Vagina (tissue), 2 donors: ENCODE measurements around the gene MLXIPL. TPM values are rescaled to one million over a fixed set of nuclear protein-coding genes. Genes with fewer than 3 reads are reported as not detected.
"Not testable (repeated sequence)": the region's sequence is repeated elsewhere in the genome, so short reads cannot be mapped to it uniquely, and the experiment has no call there.

Experiments
- DNase-seq, 2 donors: peaks; one replicate each; pipeline ENCODE4 v3.0.0-alpha.2; 2017; ENCODE audit errors: extremely low spot score in 2 of 2
- H3K27ac ChIP-seq: fragments of 200-600 bp; sonication (generic); one replicate; pipeline ENCODE4 v1.5.1; 2019
- H3K27me3 ChIP-seq: fragments of 200-600 bp; sonication (generic); one replicate; pipeline ENCODE4 v1.5.1; 2019
- H3K36me3 ChIP-seq, 2 donors: fragments of 200-600 bp; sonication (generic); one replicate each; pipeline ENCODE4 v1.5.1; 2017 to 2019
- H3K4me1 ChIP-seq: fragments of 200-600 bp; sonication (generic); one replicate; pipeline ENCODE4 v1.5.1; 2019
- H3K4me3 ChIP-seq, 2 donors: fragments of 200-600 bp; sonication (generic); 1 replicate in 1 of 2; 2 replicates in 1 of 2; pipeline ENCODE4 v1.5.1; 2016 to 2019
- H3K9me3 ChIP-seq: fragments of 200-600 bp; sonication (generic); one replicate; pipeline ENCODE4 v1.5.1; 2019
- POLR2A ChIP-seq, 2 donors: fragments of 450-650 bp; IDR thresholded peaks; one replicate each; pipeline ENCODE4 v1.6.1; 2017; ENCODE audit warnings: antibody characterized with exemption in 2 of 2, mild to moderate bottlenecking in 2 of 2, moderate library complexity in 2 of 2
- POLR2AphosphoS5 ChIP-seq, 2 donors: sonication (generic); formaldehyde crosslinking; IDR thresholded peaks; one replicate each; pipeline ENCODE4 v1.9.0; 2017; ENCODE audit warnings: antibody characterized with exemption in 2 of 2, mild to moderate bottlenecking in 2 of 2, low read depth in 1 of 2; ENCODE audit not compliant: insufficient read depth in 1 of 2
- intact Hi-C: fragments of 100-400 bp; cut with DNase I; formaldehyde crosslinking; loops from one replicate; pipeline ENCODE4 v1.15.1; 2023
- total RNA-seq: library from RNA; depleted of rRNA; stranded (reverse); fragments of >200 nt; gene quantifications from one replicate; pipeline ENCODE4 v1.2.3, GENCODE V29; 2016
- TF ChIP-seq, protein P1 (sequence below), 3 experiments: fragments of 450-650 bp in 2 of 3; fragments of 200-600 bp in 1 of 3; sonication (generic) in 1 of 3; IDR thresholded peaks; one replicate each; pipeline ENCODE4 v1.5.1; 2017 to 2019; ENCODE audit warnings: antibody characterized with exemption in 3 of 3, mild to moderate bottlenecking in 2 of 3, moderate library complexity in 2 of 3

The MLXIPL gene
- total RNA-seq, 1 donor from 2014 or later, result 6.1 TPM

DNA sequence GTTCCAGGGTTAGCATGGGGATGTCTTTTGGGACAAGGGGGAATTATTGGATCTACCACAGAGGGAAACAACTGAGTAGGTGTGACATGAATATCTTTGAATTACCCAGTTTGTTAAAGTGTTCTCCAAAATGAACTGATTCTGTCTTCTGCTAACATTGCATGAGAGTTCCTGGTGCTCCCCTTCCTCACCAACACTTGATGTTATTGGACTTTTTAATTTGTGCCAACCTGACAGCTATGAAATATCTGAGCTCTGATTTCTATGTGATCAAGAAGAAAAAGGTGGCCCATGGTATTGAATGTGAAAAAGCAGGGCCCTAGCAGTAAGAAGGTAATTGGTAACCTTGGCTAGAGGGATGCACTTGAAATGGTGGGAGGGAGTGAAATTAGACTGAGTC is 38.7 kb upstream of the MLXIPL start:
- H3K4me3 ChIP-seq, result no peak overlapping the region
- TF ChIP-seq POLR2A (IDR thresholded peaks at IDR 0.05), result no peak
- TF ChIP-seq, protein P1, sequence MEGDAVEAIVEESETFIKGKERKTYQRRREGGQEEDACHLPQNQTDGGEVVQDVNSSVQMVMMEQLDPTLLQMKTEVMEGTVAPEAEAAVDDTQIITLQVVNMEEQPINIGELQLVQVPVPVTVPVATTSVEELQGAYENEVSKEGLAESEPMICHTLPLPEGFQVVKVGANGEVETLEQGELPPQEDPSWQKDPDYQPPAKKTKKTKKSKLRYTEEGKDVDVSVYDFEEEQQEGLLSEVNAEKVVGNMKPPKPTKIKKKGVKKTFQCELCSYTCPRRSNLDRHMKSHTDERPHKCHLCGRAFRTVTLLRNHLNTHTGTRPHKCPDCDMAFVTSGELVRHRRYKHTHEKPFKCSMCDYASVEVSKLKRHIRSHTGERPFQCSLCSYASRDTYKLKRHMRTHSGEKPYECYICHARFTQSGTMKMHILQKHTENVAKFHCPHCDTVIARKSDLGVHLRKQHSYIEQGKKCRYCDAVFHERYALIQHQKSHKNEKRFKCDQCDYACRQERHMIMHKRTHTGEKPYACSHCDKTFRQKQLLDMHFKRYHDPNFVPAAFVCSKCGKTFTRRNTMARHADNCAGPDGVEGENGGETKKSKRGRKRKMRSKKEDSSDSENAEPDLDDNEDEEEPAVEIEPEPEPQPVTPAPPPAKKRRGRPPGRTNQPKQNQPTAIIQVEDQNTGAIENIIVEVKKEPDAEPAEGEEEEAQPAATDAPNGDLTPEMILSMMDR (IDR thresholded peaks at IDR 0.05), result no peak
- TF ChIP-seq POLR2AphosphoS5 (IDR thresholded peaks at IDR 0.05; ENCODE audit: insufficient read depth in 1 of 2, low read depth in 1 of 2), result no peak
- H3K4me1 ChIP-seq, result peaks cover 5% of the 10 kb centered on the region
- no peak overlapping the region for H3K27ac ChIP-seq
- no peak for DNase-seq
- no peaks in the 10 kb centered on the region for H3K36me3 ChIP-seq
- no peaks in the 10 kb centered on the region for H3K27me3 ChIP-seq
- no peaks in the 10 kb centered on the region for H3K9me3 ChIP-seq
- intact Hi-C loops, result loop anchor here (10.0 kb wide), 1 partner anchor 58 kb away; no protein-coding TSS in a partner anchor

GRCh38 chr7:73660594-73660993 is 36.3 kb upstream of the MLXIPL start:
- intact Hi-C loops, result loop anchor here (10.0 kb wide), 1 partner anchor 56 kb away; no protein-coding TSS in a partner anchor
- not testable (repeated sequence) for H3K4me3 ChIP-seq, H3K27me3 ChIP-seq, H3K27ac ChIP-seq, H3K9me3 ChIP-seq, H3K4me1 ChIP-seq, H3K36me3 ChIP-seq, DNase-seq

DNA sequence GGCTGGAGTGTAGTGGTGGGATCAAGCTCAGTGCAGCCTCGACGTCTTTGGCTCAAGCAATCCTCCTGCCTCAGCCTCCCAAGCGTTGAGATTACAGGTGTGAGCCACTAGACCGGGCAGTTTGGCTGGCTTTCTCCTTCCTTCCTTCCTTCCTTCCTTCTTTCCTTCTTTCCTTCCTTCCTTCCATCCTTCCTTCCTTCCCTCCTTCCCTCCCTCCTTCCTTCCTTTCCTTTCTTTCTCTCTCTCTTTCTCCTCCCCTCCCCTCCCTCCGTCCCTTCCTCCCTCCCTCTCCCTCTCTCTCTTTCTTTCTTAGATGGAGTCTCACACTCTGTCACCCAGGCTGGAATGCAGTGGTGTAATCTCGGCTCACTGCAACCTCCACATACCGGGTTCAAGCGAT is 35.7 kb upstream of the MLXIPL start:
- no peaks in the 10 kb centered on the region for H3K36me3 ChIP-seq
- no peaks in the 10 kb centered on the region for H3K27me3 ChIP-seq
- no peak overlapping the region for H3K27ac ChIP-seq
- no peak overlapping the region for H3K4me3 ChIP-seq
- TF ChIP-seq, protein P1 (IDR thresholded peaks at IDR 0.05), result no peak
- no peak for TF ChIP-seq POLR2AphosphoS5 (IDR thresholded peaks at IDR 0.05; ENCODE audit: insufficient read depth in 1 of 2, low read depth in 1 of 2)
- H3K9me3 ChIP-seq, result no peaks in the 10 kb centered on the region
- no peaks in the 10 kb centered on the region for H3K4me1 ChIP-seq
- intact Hi-C loops, result loop anchor here (10.0 kb wide), 1 partner anchor 55 kb away; no protein-coding TSS in a partner anchor
- DNase-seq, result no peak

DNA sequence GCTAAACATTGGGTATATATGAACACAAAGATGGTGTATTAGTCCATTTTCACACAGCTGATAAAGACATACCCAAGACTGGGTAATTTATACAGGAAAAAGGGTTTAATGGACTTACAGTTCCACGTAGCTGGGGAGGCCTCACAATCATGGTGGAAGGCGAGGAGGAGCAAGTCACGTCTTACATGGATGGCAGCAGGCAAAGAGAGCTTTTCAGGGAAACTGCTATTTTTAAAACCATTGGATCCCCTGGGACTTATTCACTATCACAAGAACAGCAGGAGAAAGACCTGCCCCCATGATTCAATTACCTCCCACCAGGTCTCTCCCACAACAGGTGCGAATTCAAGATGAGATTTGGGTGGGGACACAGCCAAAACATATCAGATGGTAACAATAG is 31.0 kb upstream of the MLXIPL start:
- H3K36me3 ChIP-seq, H3K27ac ChIP-seq, H3K27me3 ChIP-seq, H3K4me1 ChIP-seq, intact Hi-C loops, DNase-seq, H3K4me3 ChIP-seq, H3K9me3 ChIP-seq: not testable (repeated sequence)

DNA sequence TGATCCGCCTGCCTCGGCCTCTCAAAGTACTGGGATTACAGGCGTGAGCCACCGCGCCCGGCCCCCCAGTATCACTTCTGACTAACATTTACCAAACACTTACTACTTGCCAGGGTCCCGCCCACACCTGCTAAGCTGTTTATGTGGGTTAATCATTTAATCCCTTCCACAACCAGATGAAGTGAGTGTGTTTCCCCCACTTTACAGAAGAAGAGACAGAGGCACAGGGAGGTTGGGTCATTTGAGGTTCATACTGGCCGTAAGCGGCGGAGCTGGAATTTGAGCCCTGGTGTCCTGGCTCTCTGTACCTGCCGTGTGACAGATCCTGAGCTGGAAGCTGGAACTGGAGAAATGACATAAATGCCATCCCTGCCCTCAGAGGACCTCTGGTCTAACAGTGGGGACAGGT is 28.2 kb upstream of the MLXIPL start:
- H3K4me1 ChIP-seq, result peaks cover 7% of the 10 kb centered on the region
- H3K36me3 ChIP-seq, result no peaks in the 10 kb centered on the region
- H3K27ac ChIP-seq, result no peak overlapping the region
- intact Hi-C loops, result no loop called here
- no peak for TF ChIP-seq POLR2AphosphoS5 (IDR thresholded peaks at IDR 0.05; ENCODE audit: insufficient read depth in 1 of 2, low read depth in 1 of 2)
- H3K9me3 ChIP-seq, result no peaks in the 10 kb centered on the region
- H3K4me3 ChIP-seq, result no peak overlapping the region
- no peaks in the 10 kb centered on the region for H3K27me3 ChIP-seq
- DNase-seq, result no peak

GRCh38 chr7:73650524-73650923 is 26.2 kb upstream of the MLXIPL start:
- Histone ChIP-seq H3K9me3 (no peaks in the 10 kb centered on the region), H3K27ac (no peak overlapping the region), H3K27me3 (no peaks in the 10 kb centered on the region), H3K4me1 (peaks cover 7% of the 10 kb centered on the region), H3K36me3 (no peaks in the 10 kb centered on the region), H3K4me3 (no peak overlapping the region)
- DNase-seq, result no peak
- intact Hi-C loops, result no loop called here
- no peak for TF ChIP-seq POLR2AphosphoS5 (IDR thresholded peaks at IDR 0.05; ENCODE audit: insufficient read depth in 1 of 2, low read depth in 1 of 2)
- TF ChIP-seq POLR2A (IDR thresholded peaks at IDR 0.05), result no peak
- TF ChIP-seq, protein P1 (IDR thresholded peaks at IDR 0.05), result no peak

- Histone ChIP-seq H3K36me3 (no peaks in the 10 kb centered on the region), H3K4me3 (no peak overlapping the region), H3K27me3 (no peaks in the 10 kb centered on the region), H3K27ac (no peak overlapping the region), H3K9me3 (no peaks in the 10 kb centered on the region), H3K4me1 (peaks cover 7% of the 10 kb centered on the region)
- intact Hi-C loops, result no loop called here
- TF ChIP-seq POLR2AphosphoS5 (IDR thresholded peaks at IDR 0.05; ENCODE audit: insufficient read depth in 1 of 2, low read depth in 1 of 2), result no peak
- TF ChIP-seq, protein P1 (IDR thresholded peaks at IDR 0.05), result no peak
- TF ChIP-seq POLR2A (IDR thresholded peaks at IDR 0.05), result no peak
- DNase-seq, result no peak
These were observed 25.3 kb upstream of the MLXIPL start for GRCh38 chr7:73649576-73649975.
